Testis (tissue), 3 donors: ENCODE measurements around the gene DDAH1. TPM values are rescaled to one million over a fixed set of nuclear protein-coding genes. Genes with fewer than 3 reads are reported as not detected.

ENCODE experiments used
- DNase-seq: peaks from one replicate; pipeline ENCODE4 v3.0.0-alpha.2; 2019
- H3K27ac ChIP-seq, 2 donors: fragments of 200-600 bp; sonication (generic); one replicate each; pipeline ENCODE4 v1.5.1; 2019
- H3K27me3 ChIP-seq: fragments of 200-600 bp; sonication (generic); one replicate; pipeline ENCODE4 v1.5.1; 2019
- H3K36me3 ChIP-seq: fragments of 200-600 bp; sonication (generic); one replicate; pipeline ENCODE4 v1.5.1; 2017; ENCODE audit warnings: low read depth; ENCODE audit errors: missing control alignments
- H3K4me1 ChIP-seq: fragments of 200-600 bp; sonication (generic); one replicate; pipeline ENCODE4 v1.5.1; 2019
- H3K4me3 ChIP-seq, 2 donors: fragments of 200-600 bp; sonication (generic); one replicate each; pipeline ENCODE4 v1.5.1; 2017 to 2019
- H3K9me3 ChIP-seq: fragments of 200-600 bp; sonication (generic); one replicate; pipeline ENCODE4 v1.5.1; 2017
- CTCF ChIP-seq, 3 experiments: fragments of 450-650 bp in 2 of 3; fragments of 200-600 bp in 1 of 3; sonication (generic) in 1 of 3; IDR thresholded peaks; one replicate each; pipeline ENCODE4 v1.5.1; 2016 to 2019; ENCODE audit warnings: antibody characterized with exemption in 3 of 3, mild to moderate bottlenecking in 2 of 3, moderate library complexity in 1 of 3
- POLR2A ChIP-seq: fragments of 450-650 bp; IDR thresholded peaks from one replicate; pipeline ENCODE4 v1.6.1; 2017; ENCODE audit warnings: antibody characterized with exemption, mild to moderate bottlenecking, moderate library complexity
- WGBS, 2 donors: methylation state at CpG; one replicate each; pipeline ENCODE4 v1.1.5; 2018; 5-methylcytosine and 5-hydroxymethylcytosine counted together
- intact Hi-C: fragments of 100-400 bp; cut with DNase I; formaldehyde crosslinking; loops from one replicate; pipeline ENCODE4 v1.15.1; 2023; ENCODE audit warnings: low total_unique reads
- polyA plus RNA-seq: library from polyadenylated mRNA; stranded (reverse); fragments of 350-450 nt; fragmentation: Illumina TruSeq; extraction: RNeasy Lipid Tissue Mini Kit (QIAGEN cat#74804); gene quantifications from one replicate; pipeline ENCODE4 v1.2.3, GENCODE V29; 2014; ENCODE audit warnings: low read depth, low replicate concordance; ENCODE audit not compliant: insufficient read depth
- total RNA-seq, 2 donors: library from RNA; depleted of rRNA; stranded (reverse); fragments of >200 nt; gene quantifications; one replicate each; pipeline ENCODE4 v1.2.3, GENCODE V29; 2016

Gene DDAH1
- total and polyA plus RNA-seq, 3 donors from 2014 or later: 45.3 to 71.3 (median 54.3) TPM

GRCh38 chr1:85467929-85468540, 3.1 kb upstream of the DDAH1 start:
- Histone ChIP-seq H3K36me3 (no peaks in the 10 kb centered on the region), H3K4me3 (no peak overlapping the region), H3K27me3 (no peaks in the 10 kb centered on the region), H3K4me1 (no peaks in the 10 kb centered on the region), H3K27ac (no peak overlapping the region), H3K9me3 (no peaks in the 10 kb centered on the region)
- no peak for DNase-seq
- intact Hi-C loops: no loop called here
- WGBS, 2 donors: 89 to 97% methylated on average over 3 of the region's 3 CpGs
- TF ChIP-seq CTCF (IDR thresholded peaks at IDR 0.05) (no peak), POLR2A (no peak)

GRCh38 chr1:85467036-85467435, 2.1 kb upstream of the DDAH1 start:
- H3K27ac ChIP-seq: no peak overlapping the region
- intact Hi-C loops: no loop called here
- TF ChIP-seq CTCF (IDR thresholded peaks at IDR 0.05): no peak
- no peak for TF ChIP-seq POLR2A
- no peak for DNase-seq
- H3K4me3 ChIP-seq: no peak overlapping the region
- H3K9me3 ChIP-seq: no peaks in the 10 kb centered on the region
- 88 to 96% methylated on average over 5 of the region's 5 CpGs for WGBS, 2 donors
- no peaks in the 10 kb centered on the region for H3K27me3 ChIP-seq
- H3K36me3 ChIP-seq: no peaks in the 10 kb centered on the region
- H3K4me1 ChIP-seq: peaks cover 10% of the 10 kb centered on the region

- Histone ChIP-seq H3K9me3 (no peaks in the 10 kb centered on the region), H3K4me3 (peak overlapping the region; percentile 66 to 89), H3K27me3 (no peaks in the 10 kb centered on the region), H3K36me3 (no peaks in the 10 kb centered on the region), H3K4me1 (peaks cover 19% of the 10 kb centered on the region), H3K27ac (peak overlapping the region; percentile 83 to 85)
- peak; percentile 37 for DNase-seq
- intact Hi-C loops: no loop called here
- 0 to 19% methylated on average over 1 of the region's 1 CpG for WGBS, 2 donors
- TF ChIP-seq CTCF (IDR thresholded peaks at IDR 0.05): no peak
- no peak for TF ChIP-seq POLR2A
Measured at GRCh38 chr1:85465786-85466134, 801 bp upstream of the DDAH1 start.

GRCh38 chr1:85464497-85465098, 361 bp downstream of the DDAH1 start:
- Histone ChIP-seq H3K27ac (peak overlapping the region; percentile 57 to 85), H3K4me3 (peak overlapping the region; percentile 66 to 89), H3K27me3 (no peaks in the 10 kb centered on the region), H3K36me3 (no peaks in the 10 kb centered on the region), H3K4me1 (peaks cover 26% of the 10 kb centered on the region), H3K9me3 (no peaks in the 10 kb centered on the region)
- TF ChIP-seq POLR2A (no peak), CTCF (IDR thresholded peaks at IDR 0.05) (no peak)
- 0% methylated on average over 26 of the region's 72 CpGs; no CpG with 5 or more reads in 1 of the 2 donors for WGBS, 2 donors
- DNase-seq: peak; percentile 77
- intact Hi-C loops: no loop called here
